GM10266 (cell line): Measurements from ENCODE around the gene TTI1.

Source experiments
- DNase-seq: peaks from one replicate; pipeline ENCODE4 v3.0.0; 2012; ENCODE audit errors: extremely low spot score
- CTCF ChIP-seq: IDR thresholded peaks from 2 replicates; pipeline ENCODE4 v1.5.1; 2012; ENCODE audit warnings: mild to moderate bottlenecking, low read depth; ENCODE audit not compliant: control insufficient read depth, insufficient read depth; ENCODE audit errors: missing control alignments

Gene TTI1

DNA sequence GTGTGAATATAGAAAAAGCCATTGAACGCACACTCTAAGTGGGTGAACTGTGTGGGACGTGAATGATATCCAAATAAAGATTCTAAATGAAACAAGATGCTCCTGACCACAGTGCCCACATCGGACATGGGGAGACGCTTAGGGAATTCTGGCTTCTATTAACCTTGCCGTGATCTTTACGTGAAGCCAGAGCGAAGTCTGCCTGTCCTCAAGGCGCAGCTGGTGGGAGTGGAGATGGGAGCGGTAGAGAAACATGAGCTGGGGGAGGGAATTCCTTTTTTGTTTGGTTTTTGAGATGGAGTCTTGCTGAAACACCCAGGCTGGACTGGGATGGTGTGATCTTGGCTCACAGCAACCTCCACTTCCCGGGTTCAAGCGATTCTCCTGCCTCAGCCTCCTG, 84.3 kb downstream of the TTI1 start:
- DNase-seq = no peak
- no peak for TF ChIP-seq CTCF

DNA sequence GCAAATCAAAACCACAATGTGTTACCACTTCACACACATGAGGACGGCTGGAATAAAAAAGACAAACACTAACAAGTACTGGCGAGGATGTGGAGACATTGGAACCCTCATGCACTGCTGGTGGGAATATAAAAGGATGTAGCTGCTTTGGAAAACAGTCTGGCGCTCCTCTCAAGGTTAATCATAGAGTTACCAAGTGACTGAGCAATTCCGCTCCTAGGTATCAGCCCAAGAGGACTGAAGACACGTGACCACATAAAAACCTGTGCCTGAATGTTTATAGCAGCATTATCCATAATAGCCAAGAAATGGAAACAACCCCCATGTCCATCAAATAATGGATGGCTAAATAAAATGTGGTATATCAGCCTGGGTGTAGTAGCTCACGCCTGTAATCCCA, 85.3 kb downstream of the TTI1 start:
- TF ChIP-seq CTCF = no peak
- no peak for DNase-seq

GRCh38 chr20:37946946-37947345, 86.3 kb downstream of the TTI1 start:
- TF ChIP-seq CTCF = no peak

GRCh38 chr20:37945091-37945547, 88.1 kb downstream of the TTI1 start:
- DNase-seq = no peak
- no peak for TF ChIP-seq CTCF

More at GRCh38 chr20:37946946-37947345, 86.3 kb downstream of the TTI1 start:
- no peak for DNase-seq

GRCh38 chr20:37944456-37944981, 88.7 kb downstream of the TTI1 start:
- TF ChIP-seq CTCF = no peak
- DNase-seq = no peak

- TF ChIP-seq CTCF = no peak
- no peak for DNase-seq
Observed at GRCh38 chr20:37943501-37944455, 89.5 kb downstream of the TTI1 start.

DNA sequence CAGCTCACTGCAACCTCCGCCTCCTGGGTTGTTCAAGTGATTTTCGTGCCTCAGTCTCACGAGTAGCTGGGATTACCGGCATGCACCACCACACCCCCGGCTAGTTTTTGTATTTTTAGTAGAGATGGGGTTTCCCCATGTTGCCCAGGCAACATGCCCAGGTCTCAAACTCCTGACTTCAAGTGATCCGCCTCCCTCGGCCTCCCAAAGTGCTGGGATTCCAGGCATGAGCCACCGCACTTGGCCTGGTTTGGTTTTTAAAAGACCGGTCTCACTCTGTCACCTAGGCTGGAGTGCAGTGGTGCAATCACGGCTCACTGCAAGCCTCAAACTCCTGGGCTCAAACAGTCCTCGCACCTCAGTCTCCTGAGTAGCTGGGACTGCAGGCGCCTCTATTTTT, 90.2 kb downstream of the TTI1 start:
- no peak for TF ChIP-seq CTCF
- DNase-seq = no peak
